HepG2 (cell line): ENCODE data around the gene MTREX. TPM values are rescaled to one million over a fixed set of nuclear protein-coding genes. Genes with fewer than 3 reads are reported as not detected.

Source experiments
- ATAC-seq: fragments of 200-7000 bp; cut with Tn5 transposase; 3 replicates; pipeline ENCODE4 v1.9.1; 2020; ENCODE audit warnings: mild to moderate bottlenecking, moderate library complexity
- BruUV-seq: library from RNA; stranded (reverse); fragments of 400-500 nt; replicated peaks from 2 replicates; lab custom pipeline; 2021; lab: Mats Ljungman, UMichigan
- CTCF ChIA-PET: fragments of 300-600 bp; formaldehyde crosslinking; extraction: SDS; loops from one replicate; lab custom pipeline; 2021; ENCODE audit warnings: low total read pairs, inconsistent platforms, low intra/inter-chr PET ratio; lab: Yijun Ruan, JAX
- POLR2A ChIA-PET: fragments of 350-600 bp; sonication (Branson Sonifier 250); formaldehyde crosslinking; loops from one replicate; lab custom pipeline; 2020; ENCODE audit warnings: antibody characterized with exemption, inconsistent platforms; lab: Yijun Ruan, JAX
- DNase-seq: peaks from one replicate; pipeline ENCODE4 v3.0.0-alpha.2; 2015; ENCODE audit warnings: low spot score
- FAIRE-seq: peaks from 3 replicates; lab custom pipeline; 2011; peaks lifted over from hg19 to GRCh38; lab: Jason Lieb, UNC
- H2AFZ ChIP-seq: one replicate; pipeline ENCODE4 v1.6.1; 2011; ENCODE audit warnings: low read length, inconsistent platforms
- H3K27ac ChIP-seq: fragments of 300-600 bp; 3 replicates; pipeline ENCODE4 v1.8.0; 2011; ENCODE audit warnings: mixed run types, mild to moderate bottlenecking, mixed read lengths, low read length, inconsistent platforms; ENCODE audit not compliant: insufficient read depth; ENCODE audit errors: extremely low read length
- H3K27me3 ChIP-seq, 2 experiments: fragments of 200-600 bp in 1 of 2; 2 replicates in 1 of 2; 3 replicates in 1 of 2; pipeline versions ENCODE4 v1.6.0 to v1.8.0; 2011; ENCODE audit warnings: low read length in 2 of 2, mild to moderate bottlenecking in 2 of 2, moderate library complexity in 2 of 2, inconsistent platforms in 1 of 2; ENCODE audit not compliant: insufficient read depth in 2 of 2, control insufficient read depth in 1 of 2
- H3K36me3 ChIP-seq, 2 experiments: fragments of 200-600 bp in 1 of 2; replicated peaks in 1 of 2; 2 replicates in 1 of 2; 3 replicates in 1 of 2; pipeline versions ENCODE4 v1.5.1 to v1.8.0; 2011; ENCODE audit warnings: low read length in 2 of 2, inconsistent platforms in 1 of 2; ENCODE audit not compliant: insufficient read depth in 2 of 2, control insufficient read depth in 1 of 2
- H3K4me1 ChIP-seq: 2 replicates; pipeline ENCODE4 v1.5.1; 2012; ENCODE audit warnings: low read length, inconsistent platforms; ENCODE audit not compliant: insufficient read depth
- H3K4me2 ChIP-seq: 2 replicates; pipeline ENCODE4 v1.6.0; 2011; ENCODE audit warnings: low read depth, low read length, inconsistent platforms
- H3K4me3 ChIP-seq, 3 experiments: fragments of 200-600 bp in 1 of 3; sonication (generic), shearing (Covaris generic) in 1 of 3; replicated peaks in 1 of 3; 2 replicates each; pipeline ENCODE4 v1.5.1; 2011 to 2016; ENCODE audit warnings: low read length in 3 of 3, inconsistent platforms in 2 of 3, low read depth in 2 of 3, mild to moderate bottlenecking in 2 of 3, control low read depth in 1 of 3, mixed read lengths in 1 of 3; ENCODE audit not compliant: insufficient read depth in 1 of 3
- H3K79me2 ChIP-seq: one replicate; pipeline ENCODE4 v1.6.1; 2011; ENCODE audit warnings: low read length, inconsistent platforms; ENCODE audit not compliant: insufficient read depth
- H3K9ac ChIP-seq: 2 replicates; pipeline ENCODE4 v1.6.0; 2011; ENCODE audit warnings: mild to moderate bottlenecking, low read depth, low read length, inconsistent platforms; ENCODE audit not compliant: insufficient read depth
- H3K9me3 ChIP-seq: 2 replicates; pipeline ENCODE4 v1.5.1; 2012; ENCODE audit warnings: mild to moderate bottlenecking, low read length
- H4K20me1 ChIP-seq: 2 replicates; pipeline ENCODE4 v1.6.0; 2011; ENCODE audit warnings: inconsistent platforms, mild to moderate bottlenecking, low read length, moderate library complexity; ENCODE audit not compliant: insufficient read depth
- AGO1 ChIP-seq: fragments of 200-400 bp; formaldehyde crosslinking; IDR thresholded peaks from 2 replicates; pipeline ENCODE4 v1.6.1; 2017; ENCODE audit warnings: mild to moderate bottlenecking, low read depth, low read length, moderate library complexity; ENCODE audit not compliant: poor library complexity, severe bottlenecking
- ARNT ChIP-seq: fragments of 450-650 bp; IDR thresholded peaks from 2 replicates; pipeline ENCODE4 v1.6.1; 2017
- ATM ChIP-seq: fragments of 450-650 bp; IDR thresholded peaks from 2 replicates; pipeline ENCODE4 v1.7.1; 2017; ENCODE audit warnings: mild to moderate bottlenecking, borderline replicate concordance
- GABPB1 ChIP-seq: IDR thresholded peaks from 2 replicates; pipeline ENCODE4 v1.6.1; 2016; ENCODE audit warnings: mild to moderate bottlenecking, missing genetic modification reagents, moderate library complexity, missing compliant biosample characterization
- HOXA7 ChIP-seq: sonication (generic); formaldehyde crosslinking; IDR thresholded peaks from 2 replicates; pipeline ENCODE4 v1.8.1; 2022; ENCODE audit warnings: mild to moderate bottlenecking, missing genetic modification reagents, moderate library complexity
- MTF1 ChIP-seq: sonication (generic); formaldehyde crosslinking; IDR thresholded peaks from 2 replicates; pipeline ENCODE4 v1.5.0; 2020; ENCODE audit warnings: missing genetic modification reagents
- PAWR ChIP-seq: sonication (generic); formaldehyde crosslinking; IDR thresholded peaks from 2 replicates; pipeline ENCODE4 v1.4.0; 2020; ENCODE audit warnings: missing genetic modification reagents, mild to moderate bottlenecking, borderline replicate concordance
- RFX3 ChIP-seq: IDR thresholded peaks from 2 replicates; pipeline ENCODE4 v1.6.1; 2016; ENCODE audit warnings: missing biosample characterization, missing genetic modification reagents
- TMF1 ChIP-seq: sonication (generic); formaldehyde crosslinking; IDR thresholded peaks from 2 replicates; pipeline ENCODE4 v1.8.1; 2022; ENCODE audit warnings: low read depth, missing genetic modification reagents
- ZBTB20 ChIP-seq: sonication (generic); formaldehyde crosslinking; IDR thresholded peaks from 2 replicates; pipeline ENCODE4 v1.8.1; 2023; ENCODE audit warnings: missing genetic modification reagents, low read depth, mild to moderate bottlenecking, borderline replicate concordance
- ZNF24 ChIP-seq: fragments of 450-650 bp; IDR thresholded peaks from 2 replicates; pipeline ENCODE4 v1.6.1; 2017; ENCODE audit warnings: antibody characterized with exemption, mild to moderate bottlenecking
- ZNF598 ChIP-seq: sonication (generic); formaldehyde crosslinking; IDR thresholded peaks from 2 replicates; pipeline ENCODE4 v1.5.1; 2020; ENCODE audit warnings: mild to moderate bottlenecking, missing genetic modification reagents, borderline replicate concordance
- ZNF616 ChIP-seq: sonication (generic); formaldehyde crosslinking; IDR thresholded peaks from 2 replicates; pipeline ENCODE4 v1.5.0; 2020; ENCODE audit warnings: low read depth, mild to moderate bottlenecking, missing genetic modification reagents
- WGBS: methylation state at CpG from one replicate; pipeline ENCODE4 v1.1.6; 2017; ENCODE audit warnings: low lambda C conversion rate; 5-methylcytosine and 5-hydroxymethylcytosine counted together
- in situ Hi-C: cut with HindIII; loops from 2 replicates; pipeline ENCODE4 v1.10.0; 2017; ENCODE audit warnings: low pct_unique_long_range_greater_than_20kb; ENCODE audit not compliant: extremely low pct_ligation_motif_present
- intact Hi-C: fragments of 100-400 bp; cut with micrococcal nuclease; formaldehyde crosslinking; loops from one replicate; pipeline ENCODE4 v1.10.0; 2022; ENCODE audit not compliant: unreplicated experiment
- polyA plus RNA-seq, 8 experiments: library from polyadenylated mRNA; depleted of rRNA in 3 of 8; stranded (reverse) in 7 of 8; unstranded in 1 of 8; fragments of >200 nt; fragmentation: Illumina TruSeq in 4 of 8; extraction: Trizol in 4 of 8; gene quantifications; 2 replicates each; pipeline versions ENCODE4 v1.2.1 to v1.2.3, GENCODE V29; 2011 to 2016; ENCODE audit warnings: low read depth in 4 of 8, missing spikeins in 1 of 8, mixed read lengths in 1 of 8; ENCODE audit not compliant: insufficient read depth in 1 of 8
- total RNA-seq, 5 experiments: library from RNA; depleted of rRNA; stranded (reverse); fragments of >200 nt; fragmentation: Illumina TruSeq; extraction: Trizol; gene quantifications; 2 replicates each; pipeline ENCODE4 v1.2.3, GENCODE V29; 2016; ENCODE audit warnings: low read depth in 1 of 5
- TF ChIP-seq, protein P1 (sequence below): sonication (generic); formaldehyde crosslinking; conservative IDR thresholded peaks from 2 replicates; pipeline ENCODE4 v1.4.0; 2020; ENCODE audit warnings: missing genetic modification reagents
- TF ChIP-seq, protein P2 (sequence below): sonication (generic); formaldehyde crosslinking; IDR thresholded peaks from 2 replicates; pipeline ENCODE4 v1.4.0; 2020; ENCODE audit warnings: missing genetic modification reagents, borderline replicate concordance
- TF ChIP-seq, protein P3 (sequence below): sonication (generic); formaldehyde crosslinking; IDR thresholded peaks from 2 replicates; pipeline ENCODE4 v1.9.0; 2021; ENCODE audit warnings: missing genetic modification reagents, borderline replicate concordance

MTREX gene
- total and polyA plus RNA-seq, 2 of the 13 experiments (the other 11 are each of a cell fraction or from before 2014, with no cell fraction given): 16.4 to 91.5 TPM

DNA sequence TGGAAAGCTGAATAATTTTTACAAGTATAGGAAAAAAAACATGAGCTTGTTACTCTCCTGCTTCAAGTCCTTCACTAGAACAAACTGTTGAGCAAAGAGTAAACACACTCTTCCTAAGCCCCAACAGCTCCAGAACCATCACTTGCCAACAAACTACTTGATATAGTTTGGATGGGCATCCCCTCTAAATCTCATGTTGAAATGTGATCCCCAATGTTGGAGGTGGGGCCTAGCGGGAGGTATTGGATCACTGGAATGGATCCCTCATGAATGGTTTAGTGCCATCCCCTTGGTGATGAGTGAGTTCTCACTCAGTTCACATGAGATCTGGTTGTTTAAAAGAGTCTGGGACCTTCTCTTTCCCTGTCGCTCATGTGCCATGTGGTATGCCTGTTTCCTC lies 144.2 kb downstream of the MTREX start:
- BruUV-seq: no TSS peak
- intact Hi-C loops: no loop called here
- H3K9me3 ChIP-seq: no peaks in the 10 kb centered on the region
- H3K9ac ChIP-seq: no peak overlapping the region
- WGBS: 91% methylated on average over 1 of the region's 2 CpGs
- TF ChIP-seq ARNT (no peak), PAWR (CRISPR knock-in tag) (no peak), TMF1 (CRISPR knock-in tag) (no peak), ATM (no peak), GABPB1 (CRISPR knock-in tag) (no peak), RFX3 (CRISPR knock-in tag) (no peak), AGO1 (no peak), ZNF24 (no peak), HOXA7 (CRISPR knock-in tag) (no peak), MTF1 (no peak), ZNF616 (no peak), ZBTB20 (CRISPR knock-in tag) (no peak), ZNF598 (CRISPR knock-in tag) (no peak)
- TF ChIP-seq, protein P1, sequence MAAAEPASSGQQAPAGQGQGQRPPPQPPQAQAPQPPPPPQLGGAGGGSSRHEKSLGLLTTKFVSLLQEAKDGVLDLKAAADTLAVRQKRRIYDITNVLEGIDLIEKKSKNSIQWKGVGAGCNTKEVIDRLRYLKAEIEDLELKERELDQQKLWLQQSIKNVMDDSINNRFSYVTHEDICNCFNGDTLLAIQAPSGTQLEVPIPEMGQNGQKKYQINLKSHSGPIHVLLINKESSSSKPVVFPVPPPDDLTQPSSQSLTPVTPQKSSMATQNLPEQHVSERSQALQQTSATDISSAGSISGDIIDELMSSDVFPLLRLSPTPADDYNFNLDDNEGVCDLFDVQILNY (CRISPR knock-in tag): no peak
- TF ChIP-seq, protein P2, sequence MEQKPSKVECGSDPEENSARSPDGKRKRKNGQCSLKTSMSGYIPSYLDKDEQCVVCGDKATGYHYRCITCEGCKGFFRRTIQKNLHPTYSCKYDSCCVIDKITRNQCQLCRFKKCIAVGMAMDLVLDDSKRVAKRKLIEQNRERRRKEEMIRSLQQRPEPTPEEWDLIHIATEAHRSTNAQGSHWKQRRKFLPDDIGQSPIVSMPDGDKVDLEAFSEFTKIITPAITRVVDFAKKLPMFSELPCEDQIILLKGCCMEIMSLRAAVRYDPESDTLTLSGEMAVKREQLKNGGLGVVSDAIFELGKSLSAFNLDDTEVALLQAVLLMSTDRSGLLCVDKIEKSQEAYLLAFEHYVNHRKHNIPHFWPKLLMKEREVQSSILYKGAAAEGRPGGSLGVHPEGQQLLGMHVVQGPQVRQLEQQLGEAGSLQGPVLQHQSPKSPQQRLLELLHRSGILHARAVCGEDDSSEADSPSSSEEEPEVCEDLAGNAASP (CRISPR knock-in tag): no peak
- TF ChIP-seq, protein P3, sequence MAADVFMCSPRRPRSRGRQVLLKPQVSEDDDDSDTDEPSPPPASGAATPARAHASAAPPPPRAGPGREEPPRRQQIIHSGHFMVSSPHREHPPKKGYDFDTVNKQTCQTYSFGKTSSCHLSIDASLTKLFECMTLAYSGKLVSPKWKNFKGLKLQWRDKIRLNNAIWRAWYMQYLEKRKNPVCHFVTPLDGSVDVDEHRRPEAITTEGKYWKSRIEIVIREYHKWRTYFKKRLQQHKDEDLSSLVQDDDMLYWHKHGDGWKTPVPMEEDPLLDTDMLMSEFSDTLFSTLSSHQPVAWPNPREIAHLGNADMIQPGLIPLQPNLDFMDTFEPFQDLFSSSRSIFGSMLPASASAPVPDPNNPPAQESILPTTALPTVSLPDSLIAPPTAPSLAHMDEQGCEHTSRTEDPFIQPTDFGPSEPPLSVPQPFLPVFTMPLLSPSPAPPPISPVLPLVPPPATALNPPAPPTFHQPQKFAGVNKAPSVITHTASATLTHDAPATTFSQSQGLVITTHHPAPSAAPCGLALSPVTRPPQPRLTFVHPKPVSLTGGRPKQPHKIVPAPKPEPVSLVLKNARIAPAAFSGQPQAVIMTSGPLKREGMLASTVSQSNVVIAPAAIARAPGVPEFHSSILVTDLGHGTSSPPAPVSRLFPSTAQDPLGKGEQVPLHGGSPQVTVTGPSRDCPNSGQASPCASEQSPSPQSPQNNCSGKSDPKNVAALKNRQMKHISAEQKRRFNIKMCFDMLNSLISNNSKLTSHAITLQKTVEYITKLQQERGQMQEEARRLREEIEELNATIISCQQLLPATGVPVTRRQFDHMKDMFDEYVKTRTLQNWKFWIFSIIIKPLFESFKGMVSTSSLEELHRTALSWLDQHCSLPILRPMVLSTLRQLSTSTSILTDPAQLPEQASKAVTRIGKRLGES (CRISPR knock-in tag): no peak
- H2AFZ ChIP-seq: no peak overlapping the region
- no peak overlapping the region for H3K4me2 ChIP-seq
- H3K27ac ChIP-seq: no peak overlapping the region
- peaks cover 9% of the 10 kb centered on the region for H3K4me1 ChIP-seq
- ChIA-PET CTCF (no interaction called here), POLR2A (no interaction called here)
- H3K27me3 ChIP-seq: no peaks in the 10 kb centered on the region
- H4K20me1 ChIP-seq: no peaks in the 10 kb centered on the region
- no peaks in the 10 kb centered on the region for H3K36me3 ChIP-seq
- ATAC-seq (no peak), FAIRE-seq (no peak), DNase-seq (no peak)
- H3K79me2 ChIP-seq: no peaks in the 10 kb centered on the region
- in situ Hi-C loops: no loop called here
- H3K4me3 ChIP-seq: no peak overlapping the region
